Loucy (cell line): ENCODE measurements around the gene CDK15.
"Not testable (repeated sequence)": the region's sequence is repeated elsewhere in the genome, so short reads cannot be mapped to it uniquely, and the experiment has no call there.

ENCODE experiments used
- H2AFZ ChIP-seq: fragments of 200-600 bp; sonication (generic); 2 replicates; pipeline ENCODE4 v1.6.0; 2016; ENCODE audit warnings: antibody characterized with exemption, mild to moderate bottlenecking, low read length, moderate library complexity
- H3F3A ChIP-seq: fragments of 200-600 bp; 2 replicates; pipeline ENCODE4 v1.6.0; 2016; ENCODE audit warnings: antibody characterized with exemption, low read depth, mild to moderate bottlenecking
- H3K27me3 ChIP-seq: fragments of 200-600 bp; sonication (generic); 2 replicates; pipeline ENCODE4 v1.6.1; 2014; ENCODE audit warnings: low read length, mild to moderate bottlenecking; ENCODE audit not compliant: insufficient read depth, poor library complexity, severe bottlenecking
- H3K36me3 ChIP-seq: fragments of 200-600 bp; sonication (generic); 2 replicates; pipeline ENCODE4 v1.6.1; 2016; ENCODE audit warnings: low read length; ENCODE audit not compliant: insufficient read depth
- H3K4me1 ChIP-seq: fragments of 200-600 bp; sonication (generic); 2 replicates; pipeline ENCODE4 v1.5.1; 2014; ENCODE audit warnings: low read length, mild to moderate bottlenecking; ENCODE audit not compliant: insufficient read depth, poor library complexity, severe bottlenecking
- H3K4me2 ChIP-seq: fragments of 200-600 bp; sonication (generic); 2 replicates; pipeline ENCODE4 v1.6.0; 2014; ENCODE audit warnings: antibody characterized with exemption, low read length, low read depth, mild to moderate bottlenecking; ENCODE audit not compliant: poor library complexity, severe bottlenecking
- H3K4me3 ChIP-seq: fragments of 200-600 bp; sonication (generic); 2 replicates; pipeline ENCODE4 v1.5.1; 2014; ENCODE audit warnings: low read length, mild to moderate bottlenecking, mixed read lengths; ENCODE audit not compliant: poor library complexity, severe bottlenecking
- H3K79me2 ChIP-seq: fragments of 200-600 bp; sonication (generic); 2 replicates; pipeline ENCODE4 v1.6.1; 2014; ENCODE audit warnings: low read length; ENCODE audit not compliant: insufficient read depth
- H3K9ac ChIP-seq: fragments of 200-600 bp; sonication (generic); 2 replicates; pipeline ENCODE4 v1.6.0; 2014; ENCODE audit warnings: mild to moderate bottlenecking, low read depth, low read length, moderate library complexity; ENCODE audit not compliant: poor library complexity, severe bottlenecking
- H3K9me2 ChIP-seq: fragments of 200-600 bp; sonication (generic); replicated peaks from 2 replicates; pipeline ENCODE4 v1.6.1; 2016; ENCODE audit warnings: low read depth, low read length, mixed read lengths
- H3K9me3 ChIP-seq: fragments of 200-600 bp; sonication (generic); 2 replicates; pipeline ENCODE4 v1.6.1; 2014; ENCODE audit warnings: mild to moderate bottlenecking, antibody characterized with exemption, low read length, low read depth; ENCODE audit not compliant: insufficient read depth
- H4K20me1 ChIP-seq: fragments of 200-600 bp; sonication (generic); 2 replicates; pipeline ENCODE4 v1.6.0; 2014; ENCODE audit warnings: antibody characterized with exemption, low read length, mild to moderate bottlenecking; ENCODE audit not compliant: insufficient read depth, poor library complexity, severe bottlenecking
- CTCF ChIP-seq: fragments of 200-600 bp; sonication (generic); conservative IDR thresholded peaks from 2 replicates; pipeline ENCODE4 v1.5.1; 2014; ENCODE audit warnings: mild to moderate bottlenecking, antibody characterized with exemption, low read length
- EZH2phosphoT487 ChIP-seq: fragments of 200-600 bp; IDR thresholded peaks from 2 replicates; pipeline ENCODE4 v1.6.1; 2018; ENCODE audit warnings: antibody characterized with exemption, mild to moderate bottlenecking, moderate library complexity, borderline replicate concordance

CDK15 gene

GRCh38 chr2:201797175-201797840 is 9.0 kb upstream of the CDK15 start:
- no peak overlapping the region for H3K4me3 ChIP-seq
- H3K4me2 ChIP-seq = no peak overlapping the region
- no peaks in the 10 kb centered on the region for H3K9me3 ChIP-seq
- no peak overlapping the region for H3K9ac ChIP-seq
- H3F3A ChIP-seq = no peaks in the 10 kb centered on the region
- no peak overlapping the region for H2AFZ ChIP-seq
- TF ChIP-seq CTCF (no peak), EZH2phosphoT487 (no peak)
- H3K27me3 ChIP-seq = no peaks in the 10 kb centered on the region
- H3K36me3 ChIP-seq = no peaks in the 10 kb centered on the region
- H3K79me2 ChIP-seq = no peaks in the 10 kb centered on the region
- no peaks in the 10 kb centered on the region for H3K9me2 ChIP-seq
- H4K20me1 ChIP-seq = no peaks in the 10 kb centered on the region
- H3K4me1 ChIP-seq = no peaks in the 10 kb centered on the region

DNA sequence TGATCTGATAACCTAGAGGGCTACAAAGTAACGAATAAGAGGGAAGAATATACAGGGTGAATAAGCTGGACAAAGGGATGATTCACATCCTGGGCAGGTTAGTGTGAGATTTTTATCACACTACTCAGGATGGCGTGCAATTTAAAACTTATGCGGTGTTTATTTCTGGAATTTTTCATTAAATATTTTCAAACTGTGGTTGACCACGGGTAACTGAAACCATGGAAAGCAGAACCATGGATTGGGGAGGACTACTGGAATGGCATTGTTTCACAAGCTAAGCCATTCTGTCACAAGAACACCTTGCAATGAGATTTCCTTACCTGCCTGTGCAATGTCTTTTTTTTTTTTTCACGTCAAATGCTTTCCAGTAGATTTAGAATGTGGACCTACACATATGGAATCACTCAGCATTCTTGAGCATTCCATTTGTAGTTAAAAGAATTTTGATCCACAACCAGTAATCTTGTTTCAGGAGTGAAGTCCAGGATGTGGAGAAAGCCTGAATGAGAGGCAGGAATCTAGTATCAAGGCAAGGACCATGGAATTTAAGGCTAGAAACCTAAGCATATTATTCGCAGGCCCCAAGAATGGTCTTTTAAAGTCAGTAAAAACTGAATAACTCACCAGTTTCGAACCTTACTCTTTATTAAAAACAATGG is 8.0 kb upstream of the CDK15 start:
- Histone ChIP-seq H3K4me2 (no peak overlapping the region), H3K4me3 (no peak overlapping the region), H3K36me3 (no peaks in the 10 kb centered on the region), H2AFZ (no peak overlapping the region), H3K27me3 (no peaks in the 10 kb centered on the region), H3K9me3 (no peaks in the 10 kb centered on the region), H3K9me2 (no peaks in the 10 kb centered on the region), H3K79me2 (no peaks in the 10 kb centered on the region), H3K4me1 (no peaks in the 10 kb centered on the region), H3K9ac (no peak overlapping the region), H4K20me1 (no peaks in the 10 kb centered on the region), H3F3A (no peaks in the 10 kb centered on the region)
- no peak for TF ChIP-seq EZH2phosphoT487

- H4K20me1 ChIP-seq, H3K36me3 ChIP-seq, H3K79me2 ChIP-seq, H3F3A ChIP-seq, H3K9me2 ChIP-seq, H3K4me2 ChIP-seq, H3K9ac ChIP-seq, H3K4me1 ChIP-seq, H3K27me3 ChIP-seq, H2AFZ ChIP-seq, H3K4me3 ChIP-seq, H3K9me3 ChIP-seq: not testable (repeated sequence)
- peak; percentile 51 for TF ChIP-seq CTCF
These were observed 7.4 kb upstream of the CDK15 start for GRCh38 chr2:201798914-201799285.

DNA sequence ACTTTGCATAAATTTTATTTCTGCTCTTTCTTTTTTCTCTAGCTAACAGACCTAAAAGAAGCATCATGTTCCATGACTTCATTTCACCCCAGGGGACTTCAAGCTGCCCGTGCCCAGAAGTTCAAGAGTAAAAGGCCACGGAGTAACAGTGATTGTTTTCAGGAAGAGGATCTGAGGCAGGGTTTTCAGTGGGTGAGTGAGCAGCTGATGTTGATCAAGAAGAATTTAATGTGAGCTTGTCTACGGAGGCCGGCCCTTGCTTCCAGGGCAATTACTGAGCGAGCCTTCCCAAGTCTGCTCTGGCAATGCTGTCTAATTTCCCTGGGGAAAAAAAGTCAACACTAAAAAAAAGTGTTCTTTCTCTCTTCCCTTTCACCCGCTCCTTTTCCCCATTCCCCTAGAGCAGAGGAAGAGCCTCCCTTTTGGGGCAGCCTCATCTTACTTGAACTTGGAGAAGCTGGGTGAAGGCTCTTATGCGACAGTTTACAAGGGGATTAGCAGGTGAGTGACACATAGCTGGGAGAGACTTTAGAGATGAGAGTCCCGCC is 1.2 kb downstream of the CDK15 start:
- no peaks in the 10 kb centered on the region for H3K9me2 ChIP-seq
- no peak overlapping the region for H3K4me3 ChIP-seq
- no peak overlapping the region for H2AFZ ChIP-seq
- H3K36me3 ChIP-seq = no peaks in the 10 kb centered on the region
- H3K4me2 ChIP-seq = no peak overlapping the region
- no peak overlapping the region for H3K9ac ChIP-seq
- TF ChIP-seq EZH2phosphoT487 = no peak
- TF ChIP-seq CTCF = no peak
- no peaks in the 10 kb centered on the region for H3F3A ChIP-seq
- H3K79me2 ChIP-seq = no peaks in the 10 kb centered on the region
- H3K9me3 ChIP-seq = no peaks in the 10 kb centered on the region
- no peaks in the 10 kb centered on the region for H3K27me3 ChIP-seq
- no peaks in the 10 kb centered on the region for H4K20me1 ChIP-seq
- no peaks in the 10 kb centered on the region for H3K4me1 ChIP-seq
